ENCODE measurements around the gene C11orf58. TPM values are rescaled to one million over a fixed set of nuclear protein-coding genes. Genes with fewer than 3 reads are reported as not detected.

Gene C11orf58
- total RNA-seq, 1 experiment from 2014 or later = 171 TPM

GRCh38 chr11:16778286-16778685 is 39.8 kb downstream of the C11orf58 start:
- intact Hi-C loops (cut with micrococcal nuclease; ENCODE audit: unreplicated experiment) = no loop called here
- Histone ChIP-seq H3K27me3 (replicated peaks; ENCODE audit: insufficient read depth, low read depth, low read length, poor library complexity) (no peaks in the 10 kb centered on the region), H3K4me1 (ENCODE audit: insufficient read depth, low read length, poor library complexity, severe bottlenecking) (peaks cover 10% of the 10 kb centered on the region), H3K9me3 (ENCODE audit: low read depth, low read length, poor library complexity, severe bottlenecking) (no peaks in the 10 kb centered on the region), H3K4me3 (ENCODE audit: low read depth, low read length, poor library complexity, severe bottlenecking) (no peak overlapping the region), H3K27ac (ENCODE audit: low read depth, low read length, poor library complexity, severe bottlenecking) (no peak overlapping the region), H3K36me3 (ENCODE audit: insufficient read depth, low read length, poor library complexity, severe bottlenecking) (no peaks in the 10 kb centered on the region)
- no peak for DNase-seq (ENCODE audit: low spot score)
- POLR2A ChIA-PET (ENCODE audit: low non-redundant PET) = no interaction called here
- BruUV-seq (replicated peaks) = no TSS peak
- TF ChIP-seq, protein P1, sequence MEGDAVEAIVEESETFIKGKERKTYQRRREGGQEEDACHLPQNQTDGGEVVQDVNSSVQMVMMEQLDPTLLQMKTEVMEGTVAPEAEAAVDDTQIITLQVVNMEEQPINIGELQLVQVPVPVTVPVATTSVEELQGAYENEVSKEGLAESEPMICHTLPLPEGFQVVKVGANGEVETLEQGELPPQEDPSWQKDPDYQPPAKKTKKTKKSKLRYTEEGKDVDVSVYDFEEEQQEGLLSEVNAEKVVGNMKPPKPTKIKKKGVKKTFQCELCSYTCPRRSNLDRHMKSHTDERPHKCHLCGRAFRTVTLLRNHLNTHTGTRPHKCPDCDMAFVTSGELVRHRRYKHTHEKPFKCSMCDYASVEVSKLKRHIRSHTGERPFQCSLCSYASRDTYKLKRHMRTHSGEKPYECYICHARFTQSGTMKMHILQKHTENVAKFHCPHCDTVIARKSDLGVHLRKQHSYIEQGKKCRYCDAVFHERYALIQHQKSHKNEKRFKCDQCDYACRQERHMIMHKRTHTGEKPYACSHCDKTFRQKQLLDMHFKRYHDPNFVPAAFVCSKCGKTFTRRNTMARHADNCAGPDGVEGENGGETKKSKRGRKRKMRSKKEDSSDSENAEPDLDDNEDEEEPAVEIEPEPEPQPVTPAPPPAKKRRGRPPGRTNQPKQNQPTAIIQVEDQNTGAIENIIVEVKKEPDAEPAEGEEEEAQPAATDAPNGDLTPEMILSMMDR (conservative IDR thresholded peaks at IDR 0.05; ENCODE audit: low read depth, low read length) = no peak
- no peak for TF ChIP-seq EZH2 (IDR thresholded peaks at IDR 0.05; ENCODE audit: borderline replicate concordance, low read depth, low read length, poor library complexity, severe bottlenecking)
- CTCF ChIA-PET = no interaction called here

DNA sequence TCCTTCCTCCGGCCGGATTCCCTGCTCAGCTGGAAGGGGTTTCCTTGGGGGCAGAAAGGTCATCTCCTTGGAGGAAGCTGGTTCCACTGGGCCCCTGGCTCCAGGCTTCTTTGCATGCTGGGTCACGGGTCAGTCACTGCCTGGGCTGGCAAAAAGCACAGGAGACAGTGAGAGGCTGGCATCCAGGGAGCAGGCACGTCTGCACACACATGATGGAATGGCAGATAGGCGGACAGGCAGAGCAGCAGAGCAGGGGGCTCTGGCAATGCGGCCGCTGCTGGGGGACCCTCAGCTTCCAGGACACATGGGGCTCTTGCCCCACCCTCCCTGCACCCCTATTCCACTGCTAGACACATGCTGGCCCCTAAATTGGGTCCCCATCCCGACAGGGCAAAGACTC is 40.4 kb downstream of the C11orf58 start:
- DNase-seq (ENCODE audit: low spot score) = no peak
- no peak for TF ChIP-seq EZH2 (IDR thresholded peaks at IDR 0.05; ENCODE audit: borderline replicate concordance, low read depth, low read length, poor library complexity, severe bottlenecking)
- TF ChIP-seq, protein P1 (conservative IDR thresholded peaks at IDR 0.05; ENCODE audit: low read depth, low read length) = no peak
- BruUV-seq (replicated peaks) = no TSS peak
- H3K36me3 ChIP-seq (ENCODE audit: insufficient read depth, low read length, poor library complexity, severe bottlenecking) = no peaks in the 10 kb centered on the region
- H3K4me3 ChIP-seq (ENCODE audit: low read depth, low read length, poor library complexity, severe bottlenecking) = no peak overlapping the region
- POLR2A ChIA-PET (ENCODE audit: low non-redundant PET) = no interaction called here
- CTCF ChIA-PET = no interaction called here
- peaks cover 10% of the 10 kb centered on the region for H3K4me1 ChIP-seq (ENCODE audit: insufficient read depth, low read length, poor library complexity, severe bottlenecking)
- H3K27ac ChIP-seq (ENCODE audit: low read depth, low read length, poor library complexity, severe bottlenecking) = no peak overlapping the region
- no peaks in the 10 kb centered on the region for H3K9me3 ChIP-seq (ENCODE audit: low read depth, low read length, poor library complexity, severe bottlenecking)
- intact Hi-C loops (cut with micrococcal nuclease; ENCODE audit: unreplicated experiment) = no loop called here
- no peaks in the 10 kb centered on the region for H3K27me3 ChIP-seq (replicated peaks; ENCODE audit: insufficient read depth, low read depth, low read length, poor library complexity)

DNA sequence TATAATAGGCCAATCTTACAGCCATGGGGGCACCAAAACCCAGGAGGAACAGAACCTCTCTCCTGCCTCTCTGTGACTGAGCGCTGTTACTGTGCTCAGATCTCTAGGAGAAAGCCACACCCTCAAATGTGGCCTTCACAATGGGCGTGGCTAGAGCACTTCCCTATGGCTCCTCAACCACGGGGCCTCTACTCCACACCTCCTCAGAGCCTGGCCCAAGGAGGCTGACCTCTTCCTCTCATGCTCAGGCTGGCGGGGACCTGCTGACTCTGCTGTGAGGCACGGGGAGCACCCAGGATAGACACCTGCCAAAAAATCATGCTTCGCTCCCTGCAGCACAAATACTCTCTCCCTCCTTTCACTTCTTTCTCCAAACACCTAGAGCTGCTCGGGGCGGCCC is 41.0 kb downstream of the C11orf58 start:
- intact Hi-C loops (cut with micrococcal nuclease; ENCODE audit: unreplicated experiment) = no loop called here
- Histone ChIP-seq H3K4me3 (ENCODE audit: low read depth, low read length, poor library complexity, severe bottlenecking) (no peak overlapping the region), H3K36me3 (ENCODE audit: insufficient read depth, low read length, poor library complexity, severe bottlenecking) (no peaks in the 10 kb centered on the region), H3K27ac (ENCODE audit: low read depth, low read length, poor library complexity, severe bottlenecking) (no peak overlapping the region), H3K4me1 (ENCODE audit: insufficient read depth, low read length, poor library complexity, severe bottlenecking) (peaks cover 10% of the 10 kb centered on the region), H3K27me3 (replicated peaks; ENCODE audit: insufficient read depth, low read depth, low read length, poor library complexity) (no peaks in the 10 kb centered on the region), H3K9me3 (ENCODE audit: low read depth, low read length, poor library complexity, severe bottlenecking) (no peaks in the 10 kb centered on the region)
- no peak for TF ChIP-seq EZH2 (IDR thresholded peaks at IDR 0.05; ENCODE audit: borderline replicate concordance, low read depth, low read length, poor library complexity, severe bottlenecking)
- TF ChIP-seq, protein P1 (conservative IDR thresholded peaks at IDR 0.05; ENCODE audit: low read depth, low read length) = no peak
- DNase-seq (ENCODE audit: low spot score) = peak; percentile 24
- POLR2A ChIA-PET (ENCODE audit: low non-redundant PET) = no interaction called here
- BruUV-seq (replicated peaks) = no TSS peak
- CTCF ChIA-PET = no interaction called here
